Stimulated activated CD4-positive, alpha-beta T cell treated with anti-CD3 and anti-CD28 coated beads, TNF-alpha, amount 100 ng/mL, for 1 hour (primary cell): ENCODE data around the gene WBP2.
A peak's percentile ranks its signal among the peaks of the same experiment; 100 is the strongest.
"Not testable (repeated sequence)": the region's sequence is repeated elsewhere in the genome, so short reads cannot be mapped to it uniquely, and the experiment has no call there.

Experiments used
- DNase-seq, 3 donors: peaks; one replicate each; pipeline ENCODE4 v3.0.0-alpha.2; 2020; ENCODE audit warnings: low read depth in 3 of 3, low spot score in 1 of 3

The WBP2 gene

GRCh38 chr17:75869282-75870141, 14.4 kb upstream of the WBP2 start:
- no peak for DNase-seq

- not testable (repeated sequence) for DNase-seq
Measured at GRCh38 chr17:75868730-75869281, 13.7 kb upstream of the WBP2 start.

DNA sequence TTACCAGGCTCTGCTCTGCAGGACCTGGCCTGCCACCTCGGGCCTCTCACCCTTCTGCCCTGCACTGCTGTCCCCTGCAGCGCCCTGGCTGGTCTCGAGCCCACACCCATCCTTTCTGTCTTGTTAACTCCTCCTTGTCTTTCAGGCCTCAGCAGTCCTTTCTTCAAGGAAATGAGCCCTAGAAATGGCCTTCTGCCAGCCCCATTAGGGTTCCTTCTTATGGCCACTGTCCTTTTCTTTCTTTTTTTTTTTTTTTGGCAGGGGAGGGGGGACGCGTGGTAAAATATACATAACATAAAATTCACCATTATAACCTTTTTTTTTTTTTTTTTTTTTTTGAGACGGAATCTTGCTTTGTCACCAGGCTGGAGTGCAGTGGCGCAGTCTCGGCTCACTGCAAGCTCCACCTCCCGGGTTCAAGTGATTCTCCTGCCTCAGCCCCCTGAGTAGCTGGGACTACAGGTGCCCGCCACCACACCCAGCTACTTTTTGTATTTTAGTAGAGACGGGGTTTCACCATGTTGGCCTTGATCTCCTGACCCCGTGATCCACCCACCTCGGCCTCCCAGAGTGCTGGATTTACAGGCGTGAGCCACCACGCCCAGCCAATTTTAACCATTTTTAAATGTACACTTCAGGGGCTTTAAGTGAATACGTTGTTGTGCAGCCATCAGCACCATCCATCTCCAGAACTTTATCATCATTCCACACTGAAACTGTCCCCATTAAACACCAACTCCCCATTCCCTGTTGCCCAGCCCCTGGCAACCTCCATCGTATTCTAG, 10.5 kb upstream of the WBP2 start:
- not testable (repeated sequence) for DNase-seq

- DNase-seq, result not testable (repeated sequence)
Measured at GRCh38 chr17:75864887-75865286, 9.8 kb upstream of the WBP2 start.

DNA sequence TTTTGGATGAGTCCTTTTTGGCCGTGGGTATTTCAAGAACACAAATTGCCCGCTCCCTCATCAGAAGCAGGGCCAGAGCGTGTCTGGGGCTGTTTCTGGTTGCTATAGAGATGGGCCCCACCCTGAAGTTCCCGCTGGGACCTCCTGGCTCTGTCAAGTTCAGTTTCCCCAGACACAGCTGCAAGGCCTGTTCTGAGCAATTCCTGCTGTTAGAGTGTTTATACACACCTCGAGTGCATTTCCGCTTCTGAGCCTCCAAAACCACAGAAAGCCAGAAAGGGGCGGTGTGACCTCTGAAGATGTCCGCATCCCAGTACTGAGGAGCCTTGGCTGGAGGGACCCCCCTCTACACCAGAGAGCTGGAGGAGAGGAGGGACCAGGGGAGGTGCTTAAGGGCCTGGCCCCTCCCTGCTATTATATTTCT, 9.3 kb upstream of the WBP2 start:
- no peak for DNase-seq

DNA sequence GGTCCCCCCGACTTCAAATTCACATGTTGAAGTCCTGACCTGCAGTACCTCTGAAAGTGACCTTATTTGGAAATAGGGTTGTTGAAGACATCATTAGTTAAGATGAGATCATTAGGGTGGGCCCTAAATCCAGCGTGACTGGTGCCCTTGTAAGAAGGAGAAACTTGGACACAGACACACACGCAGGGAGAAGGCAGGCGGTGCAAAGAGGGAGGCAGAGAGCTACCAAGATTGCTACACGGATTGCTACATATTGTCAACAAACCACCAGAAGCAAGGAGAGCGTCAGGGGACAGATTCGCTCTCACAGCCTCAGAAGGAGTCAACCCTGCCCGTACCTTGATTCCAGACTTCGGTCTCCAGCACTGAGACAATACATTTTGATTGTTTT, 6.8 kb upstream of the WBP2 start:
- no peak for DNase-seq

- DNase-seq, result not testable (repeated sequence)
Measured at GRCh38 chr17:75859358-75859757, 4.2 kb upstream of the WBP2 start.

GRCh38 chr17:75856062-75856756, 1.1 kb upstream of the WBP2 start:
- DNase-seq, result no peak

GRCh38 chr17:75854881-75855309, 240 bp downstream of the WBP2 start:
- no peak for DNase-seq

DNA sequence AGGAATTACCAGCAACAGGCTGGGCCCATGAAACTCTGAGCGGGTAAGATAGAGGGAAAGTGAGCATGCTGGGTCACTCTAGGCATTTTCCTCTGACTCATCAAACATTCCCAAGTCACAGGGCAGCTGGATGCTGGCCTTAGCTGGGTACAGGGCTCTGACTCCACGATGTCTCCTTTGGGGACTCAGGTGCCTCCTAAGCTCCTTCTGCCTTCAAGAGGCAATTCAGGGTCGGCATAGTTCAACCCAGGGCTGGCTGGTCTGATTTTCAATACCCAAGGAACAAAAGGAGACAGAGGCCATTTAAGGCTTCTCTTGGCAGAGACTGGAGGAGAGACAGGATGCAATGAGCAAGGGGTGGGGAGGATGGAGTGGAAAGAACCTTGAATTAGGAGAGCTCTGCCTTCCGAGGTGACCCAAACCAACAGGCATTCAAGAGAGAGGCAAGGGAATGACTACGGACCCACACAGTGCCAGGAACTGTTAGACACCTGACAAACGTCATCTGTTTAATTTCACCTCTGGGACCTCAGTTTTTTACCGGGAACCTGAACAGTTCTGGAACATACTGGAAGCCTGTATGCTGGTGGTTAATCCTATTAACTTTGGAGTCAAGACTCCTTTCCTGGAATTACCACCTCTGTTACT, 910 bp downstream of the WBP2 start:
- no peak for DNase-seq

GRCh38 chr17:75853433-75853832, 1.7 kb downstream of the WBP2 start:
- no peak for DNase-seq

DNA sequence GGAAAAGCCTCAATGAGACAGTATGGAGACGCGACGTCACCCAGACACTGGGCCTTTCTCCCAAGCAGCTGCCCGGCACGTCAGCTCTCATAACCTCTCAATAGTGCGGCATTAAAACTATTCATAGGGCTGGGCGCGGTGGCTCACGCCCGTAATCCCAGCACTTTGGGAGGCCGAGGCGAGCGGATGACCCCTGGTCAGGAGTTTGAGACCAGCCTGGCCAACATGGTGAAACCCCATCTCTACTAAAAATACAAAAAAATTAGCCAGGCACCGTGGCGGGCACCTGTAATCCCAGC, 3.5 kb downstream of the WBP2 start:
- DNase-seq, result not testable (repeated sequence)

- DNase-seq, result no peak
Measured at GRCh38 chr17:75850928-75851692, 4.0 kb downstream of the WBP2 start.

GRCh38 chr17:75849724-75850123, 5.4 kb downstream of the WBP2 start:
- no peak for DNase-seq

GRCh38 chr17:75849279-75849646, 5.9 kb downstream of the WBP2 start:
- DNase-seq, result no peak

GRCh38 chr17:75848523-75849278, 6.4 kb downstream of the WBP2 start:
- DNase-seq, result peak; percentile 57 to 82 (median 57)

- no peak for DNase-seq
Measured at GRCh38 chr17:75847614-75848522, 7.3 kb downstream of the WBP2 start.
